Epithelial cell of proximal tubule (primary cell): Measurements from ENCODE around the gene PLPP3. TPM values are rescaled to one million over a fixed set of nuclear protein-coding genes. Genes with fewer than 3 reads are reported as not detected.

Experiments
- DNase-seq: peaks from one replicate; pipeline ENCODE4 v3.0.0-alpha.2; 2011; ENCODE audit warnings: low read depth
- H3K4me3 ChIP-seq: 2 replicates; pipeline ENCODE4 v1.5.1; 2011; ENCODE audit warnings: low read depth, mild to moderate bottlenecking, low read length
- CTCF ChIP-seq: conservative IDR thresholded peaks from 2 replicates; pipeline ENCODE4 v1.5.1; 2012; ENCODE audit warnings: low read depth, mild to moderate bottlenecking, low read length
- total RNA-seq: library from RNA; depleted of rRNA; stranded (reverse); fragments of >200 nt; gene quantifications from 2 replicates; pipeline ENCODE4 v1.2.3, GENCODE V29; 2015

PLPP3 gene
- total RNA-seq, 1 donor from 2014 or later: 2.2 TPM

DNA sequence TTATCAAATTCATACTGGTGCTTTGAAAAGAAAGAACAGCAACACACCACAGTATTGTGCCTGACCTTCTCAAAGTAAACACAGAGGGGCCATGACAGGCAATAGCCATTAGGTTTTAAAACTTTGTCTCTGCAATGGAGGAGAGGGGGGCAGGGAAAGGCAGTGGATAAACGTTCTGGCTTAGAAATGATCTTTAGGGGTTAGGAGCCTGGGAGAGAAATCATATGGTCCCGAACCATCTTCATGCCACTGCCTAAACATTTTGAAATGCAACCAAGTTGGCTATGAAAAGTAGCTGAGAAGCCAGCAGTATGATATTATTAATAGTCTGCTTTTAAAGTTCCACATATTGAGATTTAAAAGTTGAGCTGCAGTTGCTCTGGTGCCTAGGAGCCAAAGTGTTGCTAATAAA is 39.8 kb downstream of the PLPP3 start:
- no peak for TF ChIP-seq CTCF
- no peak overlapping the region for H3K4me3 ChIP-seq
- DNase-seq: no peak

GRCh38 chr1:56538532-56538931 is 40.8 kb downstream of the PLPP3 start:
- no peak for TF ChIP-seq CTCF
- DNase-seq: no peak
- no peak overlapping the region for H3K4me3 ChIP-seq

GRCh38 chr1:56537660-56538059 is 41.7 kb downstream of the PLPP3 start:
- no peak for DNase-seq
- H3K4me3 ChIP-seq: no peak overlapping the region
- TF ChIP-seq CTCF: no peak

- H3K4me3 ChIP-seq: no peak overlapping the region
- no peak for DNase-seq
- no peak for TF ChIP-seq CTCF
Measured at GRCh38 chr1:56535939-56536338, 43.4 kb downstream of the PLPP3 start.

GRCh38 chr1:56535362-56535761 is 44.0 kb downstream of the PLPP3 start:
- H3K4me3 ChIP-seq: no peak overlapping the region
- no peak for DNase-seq
- no peak for TF ChIP-seq CTCF

GRCh38 chr1:56534130-56534651 is 45.2 kb downstream of the PLPP3 start:
- TF ChIP-seq CTCF: no peak
- no peak for DNase-seq

DNA sequence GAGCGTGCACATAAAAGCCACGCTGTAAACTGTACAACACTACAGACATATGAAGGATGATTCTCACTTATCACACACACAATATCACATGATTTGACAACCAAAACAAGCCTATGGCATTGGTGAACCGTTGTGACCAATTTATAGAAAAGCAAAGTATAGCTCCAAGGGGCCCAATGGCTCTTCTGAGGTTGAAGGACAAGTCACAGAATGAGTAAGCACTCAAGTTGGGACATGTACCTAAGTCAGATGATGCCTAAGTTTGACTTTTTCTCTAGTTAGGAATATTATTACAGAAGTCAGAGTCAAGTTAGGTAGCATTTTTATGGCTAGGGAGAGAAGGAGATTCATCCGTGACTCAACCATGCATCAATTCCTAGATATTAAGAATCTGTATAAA is 45.7 kb downstream of the PLPP3 start:
- no peak overlapping the region for H3K4me3 ChIP-seq
- TF ChIP-seq CTCF: no peak
- no peak for DNase-seq

More at GRCh38 chr1:56534130-56534651, 45.2 kb downstream of the PLPP3 start:
- H3K4me3 ChIP-seq: no peak overlapping the region
